Neuronal stem cell (in vitro differentiated cells): ENCODE measurements around the gene SEC63.
"Not testable (repeated sequence)": the region's sequence is repeated elsewhere in the genome, so short reads cannot be mapped to it uniquely, and the experiment has no call there.

ENCODE experiments used
- DNase-seq: peaks from one replicate; pipeline ENCODE4 v3.0.0-alpha.2; 2013; ENCODE audit warnings: low spot score
- H2AFZ ChIP-seq: one replicate; pipeline ENCODE4 v1.6.1; 2013; ENCODE audit warnings: mild to moderate bottlenecking, low read length, inconsistent platforms
- H2AK5ac ChIP-seq: 2 replicates; pipeline ENCODE4 v1.6.1; 2013; ENCODE audit warnings: low read depth, mild to moderate bottlenecking, inconsistent platforms, low read length, moderate library complexity, mixed read lengths
- H2BK120ac ChIP-seq: 2 replicates; pipeline ENCODE4 v1.6.1; 2013; ENCODE audit warnings: low read depth, mild to moderate bottlenecking, inconsistent platforms, low read length, moderate library complexity, mixed read lengths
- H2BK12ac ChIP-seq: one replicate; pipeline ENCODE4 v1.6.1; 2013; ENCODE audit warnings: low read length, inconsistent platforms
- H2BK15ac ChIP-seq: 2 replicates; pipeline ENCODE4 v1.6.1; 2013; ENCODE audit warnings: mild to moderate bottlenecking, low read length, inconsistent platforms, mixed read lengths
- H2BK5ac ChIP-seq: one replicate; pipeline ENCODE4 v1.6.1; 2013; ENCODE audit warnings: inconsistent platforms, mild to moderate bottlenecking, low read length, moderate library complexity
- H3K14ac ChIP-seq: one replicate; pipeline ENCODE4 v1.6.1; 2013; ENCODE audit warnings: low read length, inconsistent platforms
- H3K18ac ChIP-seq: 2 replicates; pipeline ENCODE4 v1.6.1; 2013; ENCODE audit warnings: low read length, inconsistent platforms
- H3K23ac ChIP-seq: 2 replicates; pipeline ENCODE4 v1.6.1; 2013; ENCODE audit warnings: low read depth, mild to moderate bottlenecking, mixed read lengths, low read length, inconsistent platforms; ENCODE audit not compliant: poor library complexity
- H3K27ac ChIP-seq: replicated peaks from 3 replicates; pipeline ENCODE4 v1.5.1; 2013; ENCODE audit warnings: low read length, inconsistent platforms
- H3K27me3 ChIP-seq, 3 experiments: 2 replicates each; pipeline ENCODE4 v1.6.1; 2013; ENCODE audit warnings: low read length in 3 of 3, mild to moderate bottlenecking in 2 of 3, inconsistent platforms in 1 of 3, low read depth in 1 of 3, mixed read lengths in 1 of 3, moderate library complexity in 1 of 3; ENCODE audit not compliant: control insufficient read depth in 3 of 3, insufficient read depth in 3 of 3
- H3K36me3 ChIP-seq, 2 donors: replicated peaks in 1 of 2; 2 replicates each; pipeline ENCODE4 v1.6.1; 2013; ENCODE audit warnings: low read length in 2 of 2; ENCODE audit not compliant: control insufficient read depth in 2 of 2, insufficient read depth in 2 of 2
- H3K4ac ChIP-seq: 2 replicates; pipeline ENCODE4 v1.6.1; 2013; ENCODE audit warnings: inconsistent platforms, mild to moderate bottlenecking, low read length, moderate library complexity
- H3K4me1 ChIP-seq, 2 donors: 1 replicate in 1 of 2; 2 replicates in 1 of 2; pipeline ENCODE4 v1.6.1; 2013; ENCODE audit warnings: low read length in 2 of 2, low read depth in 1 of 2; ENCODE audit not compliant: control insufficient read depth in 2 of 2, insufficient read depth in 1 of 2
- H3K4me2 ChIP-seq: one replicate; pipeline ENCODE4 v1.6.1; 2013; ENCODE audit warnings: mild to moderate bottlenecking, low read length, inconsistent platforms; ENCODE audit not compliant: insufficient read depth, poor library complexity, severe bottlenecking
- H3K4me3 ChIP-seq, 2 donors: 2 replicates each; pipeline ENCODE4 v1.5.1; 2013; ENCODE audit warnings: low read length in 2 of 2, mild to moderate bottlenecking in 2 of 2, inconsistent platforms in 1 of 2, moderate library complexity in 1 of 2
- H3K79me1 ChIP-seq: one replicate; pipeline ENCODE4 v1.6.1; 2013; ENCODE audit warnings: low read depth, mild to moderate bottlenecking, inconsistent platforms, low read length, moderate library complexity
- H3K9ac ChIP-seq: one replicate; pipeline ENCODE4 v1.6.1; 2013; ENCODE audit warnings: mild to moderate bottlenecking, low read depth, low read length, inconsistent platforms; ENCODE audit not compliant: poor library complexity
- H3K9me3 ChIP-seq, 2 donors: replicated peaks in 1 of 2; 2 replicates each; pipeline versions ENCODE3 to v1.6.1; 2013; ENCODE audit warnings: low read length in 2 of 2, mild to moderate bottlenecking in 2 of 2, inconsistent platforms in 1 of 2, low read depth in 1 of 2, mixed read lengths in 1 of 2, moderate library complexity in 1 of 2; ENCODE audit not compliant: control insufficient read depth in 2 of 2, insufficient read depth in 1 of 2
- H4K8ac ChIP-seq: one replicate; pipeline ENCODE4 v1.6.1; 2013; ENCODE audit warnings: low read depth, mild to moderate bottlenecking, inconsistent platforms, low read length, moderate library complexity
- H4K91ac ChIP-seq: one replicate; pipeline ENCODE4 v1.6.1; 2013; ENCODE audit warnings: low read length, low read depth, mild to moderate bottlenecking, inconsistent platforms; ENCODE audit not compliant: poor library complexity
- WGBS, 2 donors: extraction: QIAGEN DNeasy Blood & Tissue Kit; methylation state at CpG; one replicate each; pipeline ENCODE4 v1.1.7; 2013; ENCODE audit warnings: missing lambda C conversion rate in 2 of 2, mixed read lengths in 1 of 2; ENCODE audit not compliant: insufficient read length in 2 of 2, insufficient replicate concordance in 1 of 2; ENCODE audit errors: extremely low coverage in 2 of 2; 5-methylcytosine and 5-hydroxymethylcytosine counted together

SEC63 gene

GRCh38 chr6:107864226-107865127 is 93.5 kb downstream of the SEC63 start:
- H2BK5ac ChIP-seq = no peak overlapping the region
- no peak overlapping the region for H2AFZ ChIP-seq
- H2BK120ac ChIP-seq = no peak overlapping the region
- no CpG with 5 or more reads among the region's 5 CpGs for WGBS, 2 donors
- H4K91ac ChIP-seq = no peak overlapping the region
- no peak overlapping the region for H4K8ac ChIP-seq
- no peak overlapping the region for H3K4me3 ChIP-seq
- H3K9me3 ChIP-seq = peaks cover 0 to 4% of the 10 kb centered on the region in 2 donors
- no peaks in the 10 kb centered on the region for H3K79me1 ChIP-seq
- no peak overlapping the region for H3K27ac ChIP-seq
- no peak overlapping the region for H3K14ac ChIP-seq
- H3K4ac ChIP-seq = no peak overlapping the region
- no peak for DNase-seq
- peaks cover 2 to 14% of the 10 kb centered on the region in 2 donors for H3K4me1 ChIP-seq
- peak overlapping the region; percentile 18 for H3K18ac ChIP-seq
- H2BK12ac ChIP-seq = no peak overlapping the region
- no peak overlapping the region for H2BK15ac ChIP-seq
- H3K36me3 ChIP-seq = peaks cover 0 to 16% of the 10 kb centered on the region in 2 donors
- no peak overlapping the region for H3K9ac ChIP-seq
- no peak overlapping the region for H3K23ac ChIP-seq
- no peaks in the 10 kb centered on the region for H3K27me3 ChIP-seq
- H2AK5ac ChIP-seq = no peak overlapping the region
- no peak overlapping the region for H3K4me2 ChIP-seq

- Histone ChIP-seq H3K23ac (no peak overlapping the region), H2BK15ac (no peak overlapping the region), H3K9ac (no peak overlapping the region), H3K4ac (no peak overlapping the region), H3K36me3 (peaks cover 0 to 3% of the 10 kb centered on the region in 2 donors), H3K4me3 (no peak overlapping the region), H2AFZ (no peak overlapping the region), H3K9me3 (peaks cover 0 to 4% of the 10 kb centered on the region in 2 donors), H3K4me1 (peaks cover 2 to 12% of the 10 kb centered on the region in 2 donors), H2BK12ac (no peak overlapping the region), H2BK5ac (no peak overlapping the region), H4K8ac (no peak overlapping the region), H4K91ac (no peak overlapping the region), H3K4me2 (no peak overlapping the region), H3K27ac (no peak overlapping the region), H3K18ac (no peak overlapping the region), H3K27me3 (no peaks in the 10 kb centered on the region), H3K79me1 (no peaks in the 10 kb centered on the region), H2AK5ac (no peak overlapping the region), H3K14ac (no peak overlapping the region), H2BK120ac (no peak overlapping the region)
- DNase-seq = no peak
These were observed 95.6 kb downstream of the SEC63 start for GRCh38 chr6:107862383-107862782.

- not testable (repeated sequence) for H3K27ac ChIP-seq, H3K4ac ChIP-seq, H3K4me2 ChIP-seq, H2BK15ac ChIP-seq, H2BK5ac ChIP-seq, H2AK5ac ChIP-seq, H4K91ac ChIP-seq, H3K9ac ChIP-seq, H3K27me3 ChIP-seq, H3K18ac ChIP-seq, H3K36me3 ChIP-seq, H3K9me3 ChIP-seq, H3K79me1 ChIP-seq, H3K14ac ChIP-seq, DNase-seq, H2AFZ ChIP-seq, H3K4me1 ChIP-seq, H2BK12ac ChIP-seq, H3K23ac ChIP-seq, H2BK120ac ChIP-seq, H4K8ac ChIP-seq, H3K4me3 ChIP-seq
- WGBS, 2 donors = no CpG with 5 or more reads among the region's 4 CpGs
These were observed 97.0 kb downstream of the SEC63 start for GRCh38 chr6:107860963-107861362.

GRCh38 chr6:107860144-107860543 is 97.9 kb downstream of the SEC63 start:
- not testable (repeated sequence) for H3K4me1 ChIP-seq, H2BK120ac ChIP-seq, H4K91ac ChIP-seq, H4K8ac ChIP-seq, H3K4me3 ChIP-seq, H2BK12ac ChIP-seq, H3K4ac ChIP-seq, H3K27me3 ChIP-seq, H3K23ac ChIP-seq, H3K27ac ChIP-seq, H3K9me3 ChIP-seq, H2AFZ ChIP-seq, H2AK5ac ChIP-seq, H3K79me1 ChIP-seq, H3K4me2 ChIP-seq, H2BK5ac ChIP-seq, H3K14ac ChIP-seq, H3K9ac ChIP-seq, H3K18ac ChIP-seq, DNase-seq, H3K36me3 ChIP-seq, H2BK15ac ChIP-seq
- no CpG with 5 or more reads among the region's 18 CpGs for whole genome bisulfite sequencing, 2 donors
